Activated naive CD4-positive, alpha-beta T cell treated with anti-CD3 and anti-CD28 coated beads, Interleukin-2, amount 50 U/mL, for 16 hours (primary cell): ENCODE results near the gene SIRPG.

Experiments
- DNase-seq: peaks from one replicate; pipeline ENCODE4 v3.0.0-alpha.2; 2020

The SIRPG gene

GRCh38 chr20:1587781-1588532, 69.6 kb downstream of the SIRPG start:
- DNase-seq = no peak

GRCh38 chr20:1579488-1579887, 78.1 kb downstream of the SIRPG start:
- no peak for DNase-seq
